SK-N-MC (cell line): ENCODE results near the gene SLC25A22.
A peak's percentile ranks its signal among the peaks of the same experiment; 100 is the strongest.

Source experiments
- DNase-seq: peaks from one replicate; pipeline ENCODE4 v3.0.0-alpha.2; 2011; ENCODE audit warnings: low read depth, low spot score
- H3K27ac ChIP-seq: fragments of 200-600 bp; sonication (generic); 2 replicates; pipeline ENCODE4 v1.5.1; 2016; ENCODE audit warnings: mixed run types
- H3K36me3 ChIP-seq: fragments of 200-600 bp; sonication (generic); 2 replicates; pipeline ENCODE4 v1.6.1; 2017; ENCODE audit warnings: antibody characterized with exemption, low read length, mixed read lengths; ENCODE audit not compliant: insufficient read depth
- H3K4me3 ChIP-seq: fragments of 200-600 bp; sonication (generic); 2 replicates; pipeline ENCODE4 v1.5.1; 2016
- H3K9ac ChIP-seq: fragments of 200-600 bp; sonication (generic); 2 replicates; pipeline ENCODE4 v1.8.0; 2017; ENCODE audit warnings: mixed run types, mixed read lengths; ENCODE audit not compliant: insufficient read length
- H3K9me3 ChIP-seq: fragments of 200-600 bp; sonication (generic); 2 replicates; pipeline ENCODE4 v1.6.1; 2017; ENCODE audit warnings: low read depth, mild to moderate bottlenecking, antibody characterized with exemption, low read length, moderate library complexity, mixed read lengths
- EZH2 ChIP-seq: fragments of 200-600 bp; sonication (generic); IDR thresholded peaks from one replicate; pipeline ENCODE4 v1.6.1; 2017; ENCODE audit warnings: antibody characterized with exemption
- FOXP2 ChIP-seq: optimal IDR thresholded peaks from 2 replicates; pipeline ENCODE3; 2011; ENCODE audit warnings: mild to moderate bottlenecking, moderate library complexity; ENCODE audit not compliant: insufficient read depth; ENCODE audit errors: extremely low read length, control extremely low read depth
- POLR2AphosphoS5 ChIP-seq: IDR thresholded peaks from 2 replicates; pipeline ENCODE4 v1.6.1; 2012; ENCODE audit warnings: mild to moderate bottlenecking, low read depth, low read length, borderline replicate concordance

SLC25A22 gene

DNA sequence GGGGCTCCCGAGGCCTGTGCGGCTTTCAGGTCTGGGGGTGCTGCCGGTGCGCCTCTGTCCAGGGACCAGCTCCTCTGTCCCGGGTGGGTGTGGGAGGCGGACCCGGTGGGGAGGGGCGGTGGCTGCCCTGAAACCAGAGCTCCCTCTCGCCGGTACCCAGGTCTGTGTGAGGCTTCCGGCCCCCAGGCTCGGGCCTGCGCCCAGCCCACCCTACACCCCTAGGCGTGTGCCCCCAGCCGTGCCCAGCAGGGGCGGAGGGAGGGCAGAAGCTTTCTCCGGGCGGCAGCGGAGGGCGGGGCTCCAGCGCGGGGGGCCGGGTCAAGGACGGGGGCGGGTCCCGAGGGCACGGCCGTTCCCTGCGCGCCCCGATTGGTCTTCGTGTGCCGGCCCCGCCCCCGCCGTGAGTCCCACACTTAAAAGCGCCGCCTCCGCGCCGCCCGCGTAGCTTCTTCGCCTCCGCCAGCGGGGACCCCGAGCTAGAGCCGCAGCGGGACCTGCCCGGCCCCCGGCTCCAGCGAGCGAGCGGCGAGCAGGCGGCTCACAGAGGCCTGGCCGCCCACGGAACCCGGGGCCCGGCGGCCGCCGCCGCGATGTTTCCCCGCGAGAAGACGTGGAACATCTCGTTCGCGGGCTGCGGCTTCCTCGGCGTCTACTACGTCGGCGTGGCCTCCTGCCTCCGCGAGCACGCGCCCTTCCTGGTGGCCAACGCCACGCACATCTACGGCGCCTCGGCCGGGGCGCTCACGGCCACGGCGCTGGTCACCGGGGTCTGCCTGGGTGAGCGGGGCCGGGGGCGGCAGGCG, 21.2 kb upstream of the SLC25A22 start:
- Histone ChIP-seq H3K36me3 (no peaks in the 10 kb centered on the region; the same call in 1 of the 2 replicates), H3K9me3 (no peaks in the 10 kb centered on the region), H3K4me3 (peak overlapping the region; percentile 88), H3K9ac (peak overlapping the region; percentile 83), H3K27ac (no peak overlapping the region)
- TF ChIP-seq POLR2AphosphoS5 (peak; percentile 95), FOXP2 (peak; percentile 17), EZH2 (no peak)
- no peak for DNase-seq

DNA sequence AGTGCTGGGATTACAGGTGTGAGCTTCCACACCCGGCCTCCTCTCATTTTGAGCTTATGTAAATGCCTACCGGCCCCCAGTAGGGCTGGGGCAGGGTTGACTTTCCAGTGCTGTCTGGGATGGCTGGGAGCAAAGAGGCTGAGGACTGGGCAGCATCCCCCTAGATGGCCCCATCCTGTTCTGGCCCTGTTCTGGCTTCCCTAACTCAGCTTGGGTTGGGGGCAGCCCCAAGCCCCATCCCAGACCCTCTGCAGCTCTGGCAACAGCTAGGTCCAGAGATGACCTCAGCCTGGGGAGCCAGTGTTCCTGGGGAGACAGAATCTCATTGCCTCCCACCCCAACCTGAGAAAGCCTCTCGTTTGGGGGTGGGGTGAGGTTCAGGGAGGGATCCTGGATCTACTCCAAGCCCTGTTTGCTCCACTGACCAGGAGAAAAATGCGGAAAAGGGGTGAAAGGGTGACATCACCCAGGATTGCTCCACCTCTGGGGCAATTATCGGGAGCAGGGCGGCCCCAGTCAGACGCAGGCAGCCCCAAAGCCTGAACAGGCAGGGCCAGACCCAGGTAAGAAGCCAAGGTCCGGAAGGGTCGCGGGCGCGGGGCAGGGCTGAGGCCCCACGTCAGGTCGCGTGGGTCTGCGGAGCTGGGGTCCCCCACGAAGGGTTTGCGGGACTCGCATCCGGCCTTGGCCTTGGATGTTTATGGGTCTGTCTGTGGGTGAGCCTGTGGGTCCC, 20.5 kb upstream of the SLC25A22 start, which contains the start of gene PNPLA2:
Gene PNPLA2, plus strand, starts transcription at position 519 of the 733 bp plus-strand sequence. CDS start 805 bp downstream, outside the sequence.
- no peak for DNase-seq
- Histone ChIP-seq H3K36me3 (peaks cover 5% of the 10 kb centered on the region), H3K9ac (peak within 1 kb of the TSS; percentile 83), H3K9me3 (no peaks in the 10 kb centered on the region), H3K4me3 (peak within 1 kb of the TSS; percentile 88), H3K27ac (no peak within 1 kb of the TSS)
- TF ChIP-seq FOXP2 (no peak), POLR2AphosphoS5 (no peak), EZH2 (no peak)

DNA sequence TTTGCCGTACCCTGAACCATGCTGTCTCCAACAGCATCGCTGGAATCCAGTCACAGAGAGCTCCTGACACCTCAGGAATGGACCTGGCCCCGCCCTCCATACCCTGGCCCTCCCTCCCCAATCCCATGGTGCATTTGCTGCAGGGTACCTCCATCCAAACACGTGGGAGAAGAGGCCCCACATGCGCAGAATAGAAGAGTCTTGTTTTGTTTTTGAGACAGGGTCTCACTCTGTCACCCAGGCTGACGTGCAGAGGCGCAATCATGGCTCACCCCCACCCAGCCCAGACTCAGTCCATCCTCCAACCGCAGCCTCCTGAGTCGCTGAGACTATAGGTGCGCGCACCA, 18.3 kb upstream of the SLC25A22 start:
- TF ChIP-seq FOXP2: no peak
- no peak for TF ChIP-seq EZH2
- TF ChIP-seq POLR2AphosphoS5: 0 out of 2 replicates have a peak, but pooled peaks have one; percentile 19

DNA sequence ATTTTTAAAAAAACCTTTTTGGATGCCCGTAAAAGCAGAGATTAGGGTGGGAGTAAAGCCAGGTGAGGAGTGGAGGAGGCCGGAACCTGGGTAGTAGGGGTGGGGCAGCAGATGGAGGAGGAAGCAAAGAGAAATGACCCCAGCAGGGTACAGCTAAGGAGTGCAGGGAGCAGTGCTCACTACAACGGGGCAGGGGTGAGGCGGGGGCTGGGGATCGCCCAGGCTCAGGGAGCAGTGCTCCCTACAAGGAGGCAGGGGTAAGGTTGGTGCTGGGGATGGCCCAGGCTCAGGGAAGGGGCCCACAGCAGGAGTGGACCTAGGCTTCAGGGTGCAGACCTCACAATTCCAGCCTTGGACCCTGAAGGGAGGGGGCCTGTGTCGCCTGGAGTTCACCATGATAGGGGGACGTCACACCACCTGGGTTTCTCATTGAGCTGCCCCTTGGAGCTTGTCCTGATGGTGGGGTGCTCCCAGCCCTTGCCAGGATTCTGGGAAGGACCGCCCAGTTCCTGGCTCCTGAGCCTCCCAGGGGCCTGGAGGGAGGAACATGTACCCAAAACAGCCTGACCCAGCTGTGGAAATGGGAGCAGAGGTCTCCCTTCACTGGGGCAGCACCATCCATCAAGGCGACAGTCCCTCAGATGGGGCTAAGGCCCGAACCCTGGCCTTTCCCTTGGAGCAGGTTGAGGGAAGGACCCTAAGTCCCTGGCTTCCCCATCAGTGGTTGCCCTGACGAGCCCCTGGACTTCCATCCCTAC, 17.8 kb upstream of the SLC25A22 start:
- Histone ChIP-seq H3K36me3 (peaks cover 33% of the 10 kb centered on the region), H3K9ac (no peak overlapping the region), H3K9me3 (no peaks in the 10 kb centered on the region), H3K27ac (0 out of 2 replicates have a peak overlapping the region, but pooled peaks have one; percentile 19), H3K4me3 (no peak overlapping the region)
- DNase-seq: no peak
- no peak for TF ChIP-seq FOXP2
- TF ChIP-seq EZH2: no peak
- peak; percentile 64; the same call in 1 of the 2 replicates for TF ChIP-seq POLR2AphosphoS5

More for the DNA sequence above, 18.3 kb upstream of the SLC25A22 start:
- H3K36me3 ChIP-seq: peaks cover 27% of the 10 kb centered on the region
- DNase-seq: no peak
- no peak overlapping the region for H3K27ac ChIP-seq
- H3K9ac ChIP-seq: no peak overlapping the region
- no peak overlapping the region for H3K4me3 ChIP-seq
- no peaks in the 10 kb centered on the region for H3K9me3 ChIP-seq

DNA sequence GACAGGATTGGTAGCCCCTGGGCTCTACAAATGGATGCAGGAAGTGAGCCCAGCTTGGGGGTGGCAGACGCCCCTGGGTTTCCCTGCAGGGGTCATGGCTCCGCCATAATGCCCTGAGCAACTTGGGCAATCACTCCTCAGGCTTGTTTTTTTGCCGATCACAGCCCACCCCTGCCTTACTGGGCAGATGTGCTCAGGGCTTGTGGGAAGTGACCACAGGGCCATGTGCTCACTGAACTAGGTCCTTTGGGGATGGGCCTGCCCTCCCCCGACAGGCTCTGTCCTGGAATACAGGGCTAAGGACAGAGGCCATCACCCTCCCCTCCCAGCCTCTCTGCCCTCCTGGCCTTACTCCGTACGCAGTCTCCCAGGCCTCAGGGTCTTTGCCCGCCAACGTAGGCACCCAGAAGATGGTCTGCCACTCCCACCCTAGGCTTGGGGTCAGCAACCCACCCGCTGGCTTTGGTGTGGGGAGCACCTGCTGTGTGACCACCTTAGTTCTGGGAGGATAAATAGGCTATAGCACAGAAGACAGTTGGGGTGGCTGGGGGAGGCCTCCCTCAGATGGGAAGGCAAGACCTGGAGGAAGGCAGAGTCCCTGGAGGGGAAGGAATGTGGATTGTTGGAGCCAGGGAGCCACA, 15.5 kb upstream of the SLC25A22 start:
- Histone ChIP-seq H3K9ac (no peak overlapping the region), H3K27ac (0 out of 2 replicates have a peak overlapping the region, but pooled peaks have one; percentile 36), H3K9me3 (no peaks in the 10 kb centered on the region), H3K36me3 (peaks cover 39% of the 10 kb centered on the region), H3K4me3 (no peak overlapping the region)
- TF ChIP-seq POLR2AphosphoS5 (peak; percentile 55), FOXP2 (no peak)
- DNase-seq: no peak

DNA sequence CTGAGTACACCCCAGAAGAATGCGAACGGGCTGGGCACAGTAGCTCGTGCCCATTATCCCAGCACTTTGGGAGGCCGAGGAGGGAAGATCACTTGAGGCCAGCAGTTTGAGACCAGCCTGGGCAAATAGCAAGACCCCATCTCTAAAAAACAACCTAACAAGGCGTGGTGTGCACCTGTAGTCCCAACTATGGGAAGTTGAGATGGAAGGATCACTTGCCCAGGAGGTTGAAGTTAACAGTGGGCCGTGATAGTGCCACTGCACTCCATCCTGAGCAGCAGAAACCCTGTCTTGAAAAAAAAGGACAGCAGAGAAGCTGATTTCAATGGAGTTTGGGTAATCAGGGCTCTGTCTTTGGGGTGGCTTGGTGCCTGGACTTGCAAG, 15.0 kb upstream of the SLC25A22 start:
- no peak for DNase-seq
- no peak overlapping the region for H3K4me3 ChIP-seq
- H3K9me3 ChIP-seq: no peaks in the 10 kb centered on the region
- H3K27ac ChIP-seq: 0 out of 2 replicates have a peak overlapping the region, but pooled peaks have one; percentile 36
- peaks cover 39% of the 10 kb centered on the region for H3K36me3 ChIP-seq
- TF ChIP-seq FOXP2 (no peak), POLR2AphosphoS5 (no peak), EZH2 (no peak)
- no peak overlapping the region for H3K9ac ChIP-seq

- Histone ChIP-seq H3K9me3 (no peaks in the 10 kb centered on the region), H3K9ac (no peak overlapping the region), H3K27ac (peak overlapping the region; percentile 99), H3K4me3 (no peak overlapping the region), H3K36me3 (peaks cover 39% of the 10 kb centered on the region)
- TF ChIP-seq FOXP2: no peak
- peak; percentile 12; the same call in 1 of the 2 replicates for TF ChIP-seq POLR2AphosphoS5
- no peak for DNase-seq
Measured at GRCh38 chr11:812390-812789, 14.3 kb upstream of the SLC25A22 start.
